HG03565 (cell line): ENCODE measurements around the gene DCLK1.

Experiments used
- ATAC-seq: cut with Tn5 transposase; IDR thresholded peaks from one replicate; pipeline ENCODE4 v1.9.1; 2021; ENCODE audit warnings: mild to moderate bottlenecking, moderate library complexity; ENCODE audit not compliant: unreplicated experiment

DCLK1 gene

DNA sequence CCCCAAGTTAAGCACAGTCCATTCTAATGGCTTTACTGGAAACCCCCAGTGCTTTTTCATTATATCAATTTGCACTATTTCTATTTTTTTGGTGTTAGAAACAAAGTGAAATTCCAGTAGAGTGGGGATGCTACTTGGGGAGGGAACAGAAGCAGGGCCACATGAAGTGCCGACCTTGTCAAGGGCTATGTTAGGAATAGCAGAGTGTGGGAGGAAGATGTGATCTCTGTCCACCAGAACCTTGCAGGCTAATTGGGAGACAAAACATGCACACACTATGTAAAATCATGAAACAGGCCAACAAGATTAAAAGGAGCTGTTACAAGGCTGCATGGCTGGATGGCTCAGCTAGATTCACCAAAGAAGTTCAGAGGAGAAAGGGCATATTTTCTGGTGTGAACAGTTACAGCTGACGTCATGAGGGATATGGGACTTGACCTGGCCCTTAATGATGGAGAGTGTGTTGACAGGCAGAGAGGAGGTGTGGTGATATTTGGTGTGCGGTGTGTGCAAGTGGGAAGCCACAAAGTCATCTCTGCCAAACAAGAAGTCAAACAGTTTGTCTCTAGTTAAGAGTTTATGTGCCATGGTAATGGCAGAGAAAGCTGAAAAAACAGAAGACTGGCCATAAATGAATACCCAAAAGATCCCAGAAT, 336.3 kb downstream of the DCLK1 start:
- ATAC-seq = no peak

- no peak for ATAC-seq
These were observed 337.4 kb downstream of the DCLK1 start for GRCh38 chr13:35793823-35794222.

- no peak for ATAC-seq
These were observed 338.3 kb downstream of the DCLK1 start for GRCh38 chr13:35792911-35793310.

DNA sequence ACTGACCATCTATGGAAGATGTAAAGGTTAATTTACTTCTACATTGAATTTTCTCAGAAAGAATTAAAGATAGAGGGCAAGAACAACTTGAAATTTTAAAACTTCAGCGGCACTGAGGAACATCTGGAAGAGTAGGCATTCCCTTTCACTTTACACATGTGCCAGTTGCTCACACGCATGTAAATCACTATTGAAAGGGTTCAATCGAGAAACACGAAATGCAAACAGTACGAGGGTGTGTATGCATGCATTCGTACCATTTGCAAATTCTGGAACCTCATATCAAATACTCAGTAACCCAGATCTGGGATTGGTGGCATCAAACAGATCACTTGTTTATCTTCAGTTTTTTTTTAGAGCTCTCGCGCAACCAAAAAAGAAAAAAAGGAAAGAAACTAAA, 339.2 kb downstream of the DCLK1 start:
- ATAC-seq = no peak

DNA sequence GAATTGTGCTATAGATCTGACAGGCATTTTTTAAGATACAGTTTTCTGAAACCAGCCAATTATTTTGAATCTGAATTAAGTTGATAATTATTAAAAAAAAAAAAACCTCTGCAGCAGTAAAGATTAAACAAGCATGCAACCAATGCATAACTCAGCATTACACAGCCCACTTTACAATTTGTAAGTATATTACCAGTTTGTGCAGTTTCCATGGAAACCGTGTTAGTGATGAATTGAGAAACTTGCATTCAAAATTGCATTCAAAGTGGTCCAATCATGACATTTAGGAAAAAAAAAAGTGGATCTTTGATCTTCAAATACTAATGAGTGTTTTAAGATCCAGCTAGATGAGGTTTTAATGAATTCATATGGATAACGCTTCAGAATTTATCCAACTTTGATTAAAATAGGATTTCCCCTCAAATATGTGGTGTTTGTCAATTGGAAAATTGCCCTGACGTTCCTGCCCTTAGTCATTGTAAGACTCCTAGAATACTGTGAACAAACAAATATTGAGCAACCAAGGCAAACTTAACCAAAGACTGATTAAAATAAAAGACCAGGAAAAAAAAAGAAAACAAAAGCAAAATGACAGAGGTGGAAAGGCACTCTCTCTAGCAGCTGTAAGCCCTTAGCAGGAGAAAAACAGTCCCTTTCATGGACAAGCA, 339.9 kb downstream of the DCLK1 start:
- no peak for ATAC-seq

DNA sequence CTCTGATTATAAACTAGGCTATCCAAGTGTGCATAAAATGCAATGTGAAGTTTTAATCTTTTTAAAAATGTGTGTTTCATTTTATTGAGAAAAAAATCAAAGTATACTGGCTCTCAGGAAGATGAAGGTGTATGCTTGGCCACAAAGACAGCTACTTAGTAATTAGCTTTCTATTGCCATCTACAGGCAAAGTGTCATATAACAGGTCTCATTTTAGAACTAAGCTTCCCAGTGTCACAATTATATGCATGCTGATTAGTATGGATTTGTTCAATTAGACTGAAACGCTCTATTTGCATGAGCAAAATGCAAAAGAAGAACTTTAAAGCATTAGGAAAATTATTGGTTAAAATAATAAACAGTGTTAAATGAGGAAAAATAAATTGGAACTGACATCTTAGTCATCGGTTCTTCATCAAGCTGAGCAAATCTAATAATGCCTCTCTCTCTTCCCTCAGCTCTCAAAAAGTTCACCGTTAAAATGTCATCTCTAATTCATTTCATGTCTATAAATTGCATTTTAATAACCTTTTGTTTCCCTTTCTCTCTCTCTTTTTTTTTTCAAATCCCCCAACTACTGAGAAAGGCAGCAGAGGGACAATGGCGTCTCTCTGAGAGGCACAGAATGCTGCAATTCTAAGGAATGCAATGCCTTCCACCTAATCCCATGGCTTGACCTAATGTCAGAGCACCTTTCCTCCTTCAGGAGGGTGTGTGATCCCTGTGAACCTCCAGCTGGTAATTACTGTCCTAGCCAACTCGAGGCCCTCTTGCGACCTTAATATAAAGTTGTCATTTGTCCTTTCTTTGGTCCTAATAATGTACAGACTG, 341.6 kb downstream of the DCLK1 start:
- peak; percentile 87 for ATAC-seq

DNA sequence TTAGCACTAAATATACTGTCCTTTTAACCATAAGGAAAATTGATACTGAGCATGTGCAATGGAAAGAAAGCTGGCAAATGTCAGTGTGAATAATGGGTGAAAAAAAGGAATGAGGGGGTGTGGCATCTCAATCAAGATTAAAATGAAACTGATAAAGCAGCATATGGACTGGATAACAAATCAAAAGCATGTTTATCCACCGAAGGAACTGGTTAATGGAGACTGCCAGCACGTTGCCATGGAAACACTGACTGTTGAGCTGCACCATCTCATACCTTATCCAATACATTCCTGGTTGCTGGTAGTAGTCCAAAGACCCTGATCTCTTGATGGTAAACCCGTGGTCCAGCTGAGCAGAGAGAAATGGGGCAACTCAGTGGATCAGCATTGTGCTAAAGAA, 343.2 kb downstream of the DCLK1 start:
- no peak for ATAC-seq

DNA sequence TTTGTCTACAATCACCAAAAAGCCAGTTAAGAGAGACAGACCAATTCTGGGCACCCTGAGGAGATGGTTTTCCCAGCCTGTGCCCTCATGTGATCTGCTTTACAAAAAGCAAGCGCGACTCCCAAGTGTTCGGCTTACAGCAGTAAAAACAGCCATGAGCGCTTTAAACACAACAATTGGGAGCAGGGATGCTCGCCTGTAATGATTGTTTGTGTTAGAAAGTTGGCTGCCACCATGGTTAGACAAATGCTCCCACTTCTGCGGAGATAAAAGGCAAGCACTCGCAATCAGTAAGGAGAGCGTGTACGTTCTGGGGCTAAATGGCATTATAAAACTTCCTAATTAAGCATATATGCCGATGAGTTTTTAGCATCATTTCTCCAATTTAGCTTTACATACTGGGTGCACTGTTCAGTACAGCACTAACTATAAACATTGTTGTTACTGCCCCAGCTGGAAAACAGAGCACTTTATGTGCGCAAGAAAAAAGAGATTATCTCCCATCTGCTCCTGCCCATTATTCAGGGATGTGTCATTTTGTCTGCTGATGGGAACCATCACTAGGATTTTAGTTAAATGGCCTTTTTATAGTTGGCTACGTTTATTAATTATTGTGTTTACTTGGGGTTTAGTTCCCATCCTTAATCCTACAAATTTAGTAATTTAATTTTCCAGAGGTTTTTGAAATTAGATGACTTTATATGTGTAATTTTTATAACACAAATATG, 345.4 kb downstream of the DCLK1 start:
- no peak for ATAC-seq

DNA sequence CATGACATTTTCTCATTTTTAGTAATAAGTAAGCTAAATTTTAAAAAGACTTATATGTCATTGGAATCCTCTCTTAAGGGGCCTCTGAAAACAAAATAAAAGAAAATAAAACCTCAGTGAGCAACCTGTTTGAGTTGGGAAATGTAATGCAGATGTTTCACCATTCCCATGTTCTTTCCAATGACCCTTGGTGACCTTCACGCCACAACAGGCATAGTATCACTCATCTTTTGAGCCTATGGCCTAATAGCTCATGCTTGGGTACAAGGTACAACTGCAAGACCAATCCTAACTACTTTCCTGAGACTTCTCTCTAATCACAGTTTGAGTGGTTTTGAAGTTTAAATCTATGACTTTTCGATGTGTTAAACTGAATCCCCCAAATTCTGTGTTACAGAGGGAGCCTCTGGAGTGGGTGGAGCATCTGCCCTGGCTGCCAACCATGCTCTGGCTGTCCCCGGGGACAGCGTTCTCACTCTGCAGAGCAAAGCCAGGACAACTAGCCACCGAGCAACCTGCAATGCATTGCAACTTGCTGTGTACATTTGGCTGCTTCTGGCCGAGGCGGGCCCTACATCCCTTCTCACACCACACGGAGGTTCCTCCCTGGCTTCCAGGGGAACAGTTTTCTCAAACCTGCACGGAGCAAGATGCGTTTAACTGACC, 346.8 kb downstream of the DCLK1 start:
- ATAC-seq = no peak

DNA sequence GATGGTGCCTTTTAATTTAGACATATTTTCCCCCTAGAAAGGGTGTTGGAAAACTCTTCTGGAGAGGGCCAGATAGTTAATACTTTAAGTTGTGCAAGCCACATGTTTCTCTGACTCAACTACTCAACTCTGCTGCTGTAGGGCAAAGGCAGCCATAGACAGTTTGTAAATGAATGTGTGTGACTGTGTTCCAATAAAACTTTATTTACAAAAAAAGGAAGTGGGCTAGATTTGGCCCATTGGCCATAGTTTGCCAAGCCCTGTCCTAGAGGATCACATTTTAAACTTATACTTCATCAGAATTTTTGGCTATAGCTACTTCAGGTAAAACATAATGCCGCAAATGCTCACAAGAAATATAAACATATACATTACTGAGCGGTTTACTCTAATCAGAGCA, 348.4 kb downstream of the DCLK1 start:
- no peak for ATAC-seq

GRCh38 chr13:35781036-35782000, 349.9 kb downstream of the DCLK1 start:
- no peak for ATAC-seq

GRCh38 chr13:35780613-35781012, 350.6 kb downstream of the DCLK1 start:
- ATAC-seq = no peak

DNA sequence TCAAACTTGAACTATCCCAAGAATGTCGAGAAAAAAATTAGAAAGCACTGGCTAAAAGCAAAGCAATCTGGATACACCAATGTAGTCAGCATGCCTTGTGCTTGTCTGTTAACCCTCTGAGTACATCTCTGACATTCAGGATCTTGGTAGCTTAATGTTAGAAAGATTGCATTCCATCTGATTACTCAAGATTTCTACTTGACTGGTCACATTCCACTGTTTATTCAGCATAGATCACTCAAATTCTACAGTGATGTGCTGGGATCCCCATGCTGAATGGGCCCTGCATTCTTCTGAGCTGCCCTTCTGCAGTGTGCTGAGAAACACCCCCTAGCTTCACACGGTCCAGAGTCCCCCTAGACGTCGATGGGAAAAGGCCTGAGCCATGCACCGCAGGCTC, 359.3 kb downstream of the DCLK1 start:
- no peak for ATAC-seq

DNA sequence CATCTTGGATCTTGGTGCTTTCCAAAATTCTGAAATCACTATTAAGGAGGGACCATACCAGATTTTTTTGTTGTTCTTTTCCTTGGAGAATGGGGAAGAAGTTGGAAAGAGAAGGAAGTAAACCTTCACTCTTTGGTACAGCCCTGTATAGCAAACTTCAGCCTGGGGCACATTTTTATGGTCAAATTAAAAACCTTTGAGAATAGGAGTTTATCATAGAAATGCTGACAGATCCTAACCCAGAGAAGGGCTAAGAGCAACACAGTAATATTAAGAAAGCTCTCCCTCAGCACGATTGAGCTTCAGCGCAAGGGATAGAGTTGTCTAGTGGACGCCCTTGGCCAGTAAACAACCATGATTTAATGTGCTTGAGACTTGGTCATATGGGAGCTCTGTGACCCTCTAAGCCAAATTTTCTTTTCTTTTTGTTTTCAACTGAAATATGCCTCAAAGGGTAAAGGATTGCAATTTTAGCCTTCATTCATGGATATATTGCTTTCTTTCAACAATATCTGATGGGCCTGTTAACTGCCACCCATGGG, 360.4 kb downstream of the DCLK1 start:
- no peak for ATAC-seq

GRCh38 chr13:35769812-35770211, 361.4 kb downstream of the DCLK1 start:
- ATAC-seq = no peak

- no peak for ATAC-seq
These were observed 362.6 kb downstream of the DCLK1 start for GRCh38 chr13:35768551-35768950.

- no peak for ATAC-seq
These were observed 363.1 kb downstream of the DCLK1 start for GRCh38 chr13:35768073-35768472.

GRCh38 chr13:35767256-35767976, 363.8 kb downstream of the DCLK1 start:
- no peak for ATAC-seq

DNA sequence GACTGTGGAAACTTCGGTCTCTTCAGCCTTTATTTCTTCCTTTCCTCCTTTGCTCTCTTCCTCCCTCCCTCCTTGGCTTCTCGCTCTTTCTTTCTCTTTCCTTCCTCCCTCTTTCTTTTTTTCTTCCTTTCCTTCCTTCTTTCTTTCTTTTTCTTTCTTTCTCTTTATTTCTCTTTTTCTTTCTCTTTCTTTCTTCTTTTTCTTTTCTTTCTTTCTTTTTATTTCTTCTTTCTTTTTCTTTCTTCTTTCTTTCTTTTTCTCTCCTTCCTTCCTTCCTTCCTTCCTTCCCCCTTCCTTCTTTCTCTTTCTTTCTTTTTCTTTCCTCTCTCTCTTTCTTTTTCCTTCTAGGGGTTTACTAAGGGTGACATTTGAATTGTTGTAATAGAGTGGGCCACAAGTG, 364.5 kb downstream of the DCLK1 start:
- no peak for ATAC-seq
